Peyer's patch (tissue), 4 donors: Measurements from ENCODE around the gene SASH1.

Source experiments
- CTCF ChIP-seq, 6 experiments: fragments of 450-650 bp in 4 of 6; fragments of 200-600 bp in 2 of 6; sonication (generic) in 1 of 6; IDR thresholded peaks; one replicate each; pipeline ENCODE4 v1.5.1; 2017 to 2019; ENCODE audit warnings: antibody characterized with exemption in 6 of 6, mild to moderate bottlenecking in 3 of 6, moderate library complexity in 1 of 6
- POLR2A ChIP-seq, 2 donors: fragments of 450-650 bp; IDR thresholded peaks; one replicate each; pipeline ENCODE4 v1.5.1; 2017; ENCODE audit warnings: antibody characterized with exemption in 2 of 2, mild to moderate bottlenecking in 2 of 2, moderate library complexity in 2 of 2

GRCh38 chr6:148493424-148493823 lies 150.8 kb downstream of the SASH1 start:
- TF ChIP-seq CTCF (IDR thresholded peaks at IDR 0.05) (no peak), POLR2A (IDR thresholded peaks at IDR 0.05) (no peak)
